Astrocyte of the spinal cord (primary cell): Measurements from ENCODE around the gene FBF1.
"Not testable (repeated sequence)": the region's sequence is repeated elsewhere in the genome, so short reads cannot be mapped to it uniquely, and the experiment has no call there.

ENCODE experiments used
- DNase-seq: peaks from one replicate; pipeline ENCODE4 v3.0.0; 2011; ENCODE audit warnings: low read depth, low spot score
- H3K4me3 ChIP-seq: 2 replicates; pipeline ENCODE4 v1.5.1; 2011; ENCODE audit warnings: low read depth, mild to moderate bottlenecking, low read length, moderate library complexity
- in situ Hi-C: cut with HindIII; loops from 2 replicates; pipeline ENCODE4 v1.10.0; 2017; ENCODE audit warnings: low sequenced_read_pairs
- TF ChIP-seq, protein P1 (sequence below): IDR thresholded peaks from 2 replicates; pipeline ENCODE4 v1.5.1; 2012; ENCODE audit warnings: low read depth, mild to moderate bottlenecking, low read length, inconsistent platforms

Gene FBF1

DNA sequence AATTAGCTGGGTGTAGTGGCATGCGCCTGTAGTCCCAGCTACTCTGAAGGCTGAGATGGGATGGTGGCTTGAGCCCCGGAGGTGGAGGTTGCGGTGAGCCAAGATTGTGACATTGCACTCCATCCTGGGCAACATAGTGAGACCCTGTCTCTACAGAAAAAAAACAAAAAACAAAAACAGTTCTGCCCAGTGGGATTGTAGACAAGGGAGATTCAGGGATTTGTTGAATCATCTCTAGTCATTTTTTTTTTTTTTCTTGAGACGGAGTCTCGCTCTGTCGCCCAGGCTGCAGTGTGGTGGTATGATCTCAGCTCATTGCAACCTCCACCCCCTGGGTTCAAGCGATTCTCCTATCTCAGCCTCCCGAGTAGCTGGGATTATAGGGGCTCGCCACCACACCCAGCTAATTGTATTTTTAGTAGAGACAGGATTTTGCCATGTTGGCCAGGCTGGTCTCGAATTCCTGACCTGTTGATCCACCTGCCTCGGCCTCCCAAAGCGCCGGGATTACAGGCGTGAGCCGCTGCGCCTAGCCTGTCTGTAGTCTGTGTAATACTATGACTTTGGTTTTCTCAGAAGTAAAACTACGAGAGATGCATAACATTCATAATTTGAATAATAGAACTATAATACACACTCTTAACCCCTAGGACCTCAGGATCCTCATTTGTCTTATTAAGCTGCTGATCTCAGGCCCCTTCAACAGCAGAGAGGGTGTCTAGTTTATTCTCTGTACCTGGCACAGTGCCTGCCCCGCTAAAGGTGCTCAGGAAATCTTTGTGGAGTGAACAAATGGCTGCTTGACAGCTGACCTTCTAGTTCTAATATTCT is 39.6 kb upstream of the FBF1 start:
- in situ Hi-C loops = no loop called here
- no peak for DNase-seq
- peak overlapping the region; percentile 82 for H3K4me3 ChIP-seq
- TF ChIP-seq, protein P1, sequence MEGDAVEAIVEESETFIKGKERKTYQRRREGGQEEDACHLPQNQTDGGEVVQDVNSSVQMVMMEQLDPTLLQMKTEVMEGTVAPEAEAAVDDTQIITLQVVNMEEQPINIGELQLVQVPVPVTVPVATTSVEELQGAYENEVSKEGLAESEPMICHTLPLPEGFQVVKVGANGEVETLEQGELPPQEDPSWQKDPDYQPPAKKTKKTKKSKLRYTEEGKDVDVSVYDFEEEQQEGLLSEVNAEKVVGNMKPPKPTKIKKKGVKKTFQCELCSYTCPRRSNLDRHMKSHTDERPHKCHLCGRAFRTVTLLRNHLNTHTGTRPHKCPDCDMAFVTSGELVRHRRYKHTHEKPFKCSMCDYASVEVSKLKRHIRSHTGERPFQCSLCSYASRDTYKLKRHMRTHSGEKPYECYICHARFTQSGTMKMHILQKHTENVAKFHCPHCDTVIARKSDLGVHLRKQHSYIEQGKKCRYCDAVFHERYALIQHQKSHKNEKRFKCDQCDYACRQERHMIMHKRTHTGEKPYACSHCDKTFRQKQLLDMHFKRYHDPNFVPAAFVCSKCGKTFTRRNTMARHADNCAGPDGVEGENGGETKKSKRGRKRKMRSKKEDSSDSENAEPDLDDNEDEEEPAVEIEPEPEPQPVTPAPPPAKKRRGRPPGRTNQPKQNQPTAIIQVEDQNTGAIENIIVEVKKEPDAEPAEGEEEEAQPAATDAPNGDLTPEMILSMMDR = no peak

DNA sequence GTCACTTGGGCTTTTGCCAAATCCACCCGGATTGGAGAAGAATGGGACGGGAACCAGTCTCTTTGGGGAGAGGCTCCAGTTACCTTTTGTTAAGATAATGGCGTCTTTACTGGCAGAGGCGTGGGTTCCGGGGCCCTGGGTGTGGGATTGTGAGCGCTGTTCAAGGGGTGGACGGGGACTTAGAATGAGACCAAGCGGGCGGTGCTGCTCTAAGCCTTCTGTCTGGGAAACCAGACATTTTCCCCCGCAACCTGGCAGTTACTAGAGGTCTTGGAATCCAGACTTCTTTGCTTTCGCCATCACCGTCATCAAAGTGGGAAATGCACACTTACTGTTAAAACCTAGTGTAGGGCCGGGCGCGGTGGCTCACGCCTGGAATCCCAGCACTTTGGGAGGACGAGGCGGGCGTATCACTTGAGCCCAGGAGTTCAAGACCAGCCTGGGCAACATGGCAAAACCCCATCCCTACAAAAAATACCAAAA is 38.9 kb upstream of the FBF1 start:
- H3K4me3 ChIP-seq = peak overlapping the region; percentile 82
- DNase-seq = no peak
- in situ Hi-C loops = no loop called here
- TF ChIP-seq, protein P1 = no peak

DNA sequence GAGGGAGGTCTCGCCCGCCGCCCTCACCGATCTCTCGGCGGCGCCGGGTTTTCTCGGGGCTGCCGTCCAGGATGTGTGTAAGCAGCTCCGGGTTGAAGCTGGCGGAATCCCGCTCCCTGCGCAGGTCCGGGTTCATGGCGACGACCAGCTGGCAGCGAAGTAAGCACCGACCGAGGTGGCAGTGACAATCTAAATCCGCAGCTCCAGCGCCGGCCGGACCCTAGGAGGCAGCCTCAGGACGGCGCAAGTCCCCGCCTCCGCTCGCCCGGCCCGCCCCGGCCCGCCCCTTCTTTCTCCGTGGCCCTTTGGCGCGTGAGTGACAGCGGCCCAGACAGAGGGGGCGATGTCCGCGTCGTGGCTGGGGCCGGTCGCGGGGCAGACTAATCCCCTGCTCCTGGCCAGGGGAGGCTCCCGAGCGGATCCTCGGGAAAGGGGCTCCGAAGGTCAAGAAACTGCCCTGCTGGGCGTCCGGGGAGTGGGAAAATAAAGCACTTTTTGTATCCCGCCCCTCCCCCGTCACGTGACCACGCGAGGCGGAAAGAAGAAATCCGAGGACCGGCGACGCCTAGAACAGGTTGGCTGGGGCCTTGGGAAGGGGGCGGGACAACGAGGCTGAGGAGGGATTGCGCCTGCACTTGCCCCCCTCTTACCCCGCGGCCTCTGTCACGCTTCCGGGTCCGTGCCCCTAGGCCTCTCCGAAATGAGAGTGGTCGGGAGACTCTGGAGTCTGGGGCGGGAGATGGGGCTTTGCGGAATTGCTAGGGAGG is 38.3 kb upstream of the FBF1 start, which contains the start of the genes ACOX1 and TEN1:
ACOX1 (minus strand) TSS at position 229 of the 767 bp plus-strand sequence; CDS start at position 136, 93 bp downstream.
TEN1 (plus strand) TSS at position 303 of the 767 bp plus-strand sequence. CDS start 6,953 bp downstream, outside the sequence.
- DNase-seq = peak; percentile 97
- TF ChIP-seq, protein P1 = peak; percentile 30
- in situ Hi-C loops = no loop called here
- H3K4me3 ChIP-seq = peak within 1 kb of the TSS; percentile 82

DNA sequence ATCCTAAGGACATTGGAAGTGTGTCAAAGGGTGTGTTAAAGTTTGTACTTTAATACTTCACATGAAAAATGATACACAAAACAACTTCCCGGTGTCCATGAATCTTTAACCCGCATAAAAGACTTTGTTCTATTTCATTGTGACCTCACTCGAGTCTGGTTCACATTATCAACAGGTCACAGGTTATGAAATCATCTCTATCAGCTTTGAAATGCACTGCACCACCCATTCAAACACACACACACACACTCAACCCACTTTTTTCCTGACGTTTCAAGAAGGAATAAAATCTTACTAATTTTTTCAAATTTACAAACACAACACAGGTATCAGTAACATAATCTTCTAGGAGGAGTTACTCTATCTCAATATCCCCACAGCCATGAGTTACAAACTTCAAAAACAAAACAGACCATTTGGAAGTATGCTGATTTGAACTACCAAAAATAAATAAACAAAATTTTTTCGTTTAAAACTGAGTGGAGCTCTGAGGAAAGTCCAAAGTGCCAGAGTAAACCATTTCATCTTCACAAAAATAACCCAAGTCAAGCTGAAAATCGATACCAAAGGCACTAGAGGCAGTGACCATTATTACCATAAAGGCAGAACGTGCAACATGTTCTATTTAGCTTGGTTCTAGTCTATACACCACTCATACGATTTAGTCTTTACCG is 35.5 kb upstream of the FBF1 start:
- TF ChIP-seq, protein P1 = no peak
- in situ Hi-C loops = no loop called here
- DNase-seq = no peak
- H3K4me3 ChIP-seq = no peak overlapping the region

DNA sequence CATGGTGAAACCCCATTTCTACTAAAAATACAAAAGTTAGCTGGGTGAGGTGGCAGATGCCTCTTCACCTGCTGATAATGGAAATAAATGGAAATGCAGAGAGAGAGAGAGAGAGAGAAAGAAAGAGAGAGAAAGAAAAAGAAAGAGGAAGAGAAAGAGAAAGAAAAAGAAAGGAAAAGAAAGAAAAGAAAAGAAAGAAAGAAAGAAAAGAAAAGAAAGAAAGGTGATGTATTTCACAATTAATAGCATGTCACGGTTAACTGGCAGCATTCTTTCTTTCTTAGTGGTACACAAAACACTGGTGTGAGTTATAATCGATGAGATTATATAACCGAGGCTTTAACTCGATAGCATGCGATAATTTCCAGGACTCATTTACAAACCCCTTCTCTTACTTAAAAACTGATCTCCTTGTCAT is 34.9 kb upstream of the FBF1 start:
- TF ChIP-seq, protein P1 = no peak
- in situ Hi-C loops = no loop called here
- no peak for DNase-seq
- H3K4me3 ChIP-seq = no peak overlapping the region

DNA sequence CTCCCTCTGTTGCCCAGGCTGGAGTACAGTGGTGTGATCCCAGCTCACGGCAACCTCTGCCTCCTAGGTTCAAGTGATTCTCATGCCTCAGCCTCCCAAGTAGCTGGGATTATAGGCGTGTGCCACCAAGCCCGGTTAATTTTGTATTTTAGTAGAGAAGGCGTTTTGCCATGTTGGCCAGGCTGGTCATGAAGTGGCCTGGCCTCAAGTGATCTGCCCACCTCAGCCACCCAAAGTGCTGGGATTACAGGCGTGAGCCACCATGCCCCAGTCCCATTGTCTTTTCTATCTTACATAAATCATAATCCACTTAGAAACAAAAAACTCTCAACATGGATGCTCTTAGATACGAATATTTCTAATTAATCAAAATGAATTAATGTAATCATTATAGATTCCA is 34.3 kb upstream of the FBF1 start:
- in situ Hi-C loops, H3K4me3 ChIP-seq, DNase-seq: not testable (repeated sequence)
